HepG2 (cell line): ENCODE results near the gene POLR1D. TPM values are rescaled to one million over a fixed set of nuclear protein-coding genes. Genes with fewer than 3 reads are reported as not detected.

Experiments used
- ARID5B ChIP-seq: IDR thresholded peaks from 2 replicates; pipeline ENCODE4 v1.4.0; 2020; ENCODE audit warnings: mild to moderate bottlenecking, missing genetic modification reagents
- GATAD2A ChIP-seq: IDR thresholded peaks from 2 replicates; pipeline ENCODE4 v1.6.1; 2016
- HNF4A ChIP-seq: sonication (generic); formaldehyde crosslinking; IDR thresholded peaks from 2 replicates; pipeline ENCODE4 v1.4.0; 2020; ENCODE audit warnings: missing genetic modification reagents
- MIER2 ChIP-seq: IDR thresholded peaks from 2 replicates; pipeline ENCODE4 v1.6.1; 2016; ENCODE audit warnings: missing biosample characterization, missing genetic modification reagents
- NBN ChIP-seq: fragments of 450-650 bp; conservative IDR thresholded peaks from 2 replicates; pipeline ENCODE4 v1.6.1; 2017
- PAXIP1 ChIP-seq: sonication (generic); formaldehyde crosslinking; conservative IDR thresholded peaks from 2 replicates; pipeline ENCODE4 v1.4.0; 2020; ENCODE audit warnings: mild to moderate bottlenecking, missing genetic modification reagents, moderate library complexity
- RARA ChIP-seq: IDR thresholded peaks from 2 replicates; pipeline ENCODE4 v1.6.1; 2016; ENCODE audit warnings: missing genetic modification reagents, missing compliant biosample characterization
- RCOR2 ChIP-seq: IDR thresholded peaks from 2 replicates; pipeline ENCODE4 v1.6.1; 2016; ENCODE audit warnings: missing biosample characterization, missing genetic modification reagents
- TFE3 ChIP-seq: IDR thresholded peaks from 2 replicates; pipeline ENCODE4 v1.6.1; 2016
- USF2 ChIP-seq, 2 experiments: sonication (generic) in 1 of 2; formaldehyde crosslinking in 1 of 2; IDR thresholded peaks; 2 replicates each; pipeline versions ENCODE4 v1.5.1 to v1.6.1; 2011 to 2020; ENCODE audit warnings: borderline replicate concordance in 1 of 2, low read depth in 1 of 2, low read length in 1 of 2, mild to moderate bottlenecking in 1 of 2, missing genetic modification reagents in 1 of 2, moderate library complexity in 1 of 2
- ZNF709 ChIP-seq: sonication (generic); formaldehyde crosslinking; IDR thresholded peaks from 2 replicates; pipeline ENCODE4 v1.5.0; 2020; ENCODE audit warnings: mild to moderate bottlenecking, missing genetic modification reagents
- polyA plus RNA-seq, 8 experiments: library from polyadenylated mRNA; depleted of rRNA in 3 of 8; stranded (reverse) in 7 of 8; unstranded in 1 of 8; fragments of >200 nt; fragmentation: Illumina TruSeq in 4 of 8; extraction: Trizol in 4 of 8; gene quantifications; 2 replicates each; pipeline versions ENCODE4 v1.2.1 to v1.2.3, GENCODE V29; 2011 to 2016; ENCODE audit warnings: low read depth in 4 of 8, missing spikeins in 1 of 8, mixed read lengths in 1 of 8; ENCODE audit not compliant: insufficient read depth in 1 of 8
- total RNA-seq, 5 experiments: library from RNA; depleted of rRNA; stranded (reverse); fragments of >200 nt; fragmentation: Illumina TruSeq; extraction: Trizol; gene quantifications; 2 replicates each; pipeline ENCODE4 v1.2.3, GENCODE V29; 2016; ENCODE audit warnings: low read depth in 1 of 5

The POLR1D gene
- total and polyA plus RNA-seq, 2 of the 13 experiments (the other 11 are each of a cell fraction or from before 2014, with no cell fraction given): 183 to 490 TPM

GRCh38 chr13:27654816-27655215 lies 33.1 kb downstream of the POLR1D start (continued):
- peak; percentile 44 for TF ChIP-seq ARID5B (CRISPR knock-in tag)
- no peak for TF ChIP-seq ZNF709 (CRISPR knock-in tag)
- no peak for TF ChIP-seq MIER2 (CRISPR knock-in tag)
- 0 out of 2 replicates have a peak, but pooled peaks have one; percentile 25 for TF ChIP-seq RCOR2 (CRISPR knock-in tag)
- 0 out of 2 replicates have a peak, but pooled peaks have one; percentile 16 for TF ChIP-seq PAXIP1 (CRISPR knock-in tag)
- peak; percentile 26; the same call in 1 of the 2 replicates for TF ChIP-seq USF2 (IDR thresholded peaks at IDR 0.05; ENCODE audit: low read depth, low read length)
- TF ChIP-seq USF2 (CRISPR knock-in tag; IDR thresholded peaks at IDR 0.05; ENCODE audit: borderline replicate concordance): no peak
- TF ChIP-seq RARA (CRISPR knock-in tag): 0 out of 2 replicates have a peak, but pooled peaks have one; percentile 14
- 0 out of 2 replicates have a peak, but pooled peaks have one; percentile 4 for TF ChIP-seq HNF4A (CRISPR knock-in tag)
- 0 out of 2 replicates have a peak, but pooled peaks have one; percentile 26 for TF ChIP-seq TFE3 (CRISPR knock-in tag)
- TF ChIP-seq GATAD2A (CRISPR knock-in tag): peak; percentile 27; the same call in 1 of the 2 replicates
- TF ChIP-seq NBN: no peak
